HCT116 (cell line): ENCODE results near the gene KYNU. TPM values are rescaled to one million over a fixed set of nuclear protein-coding genes. Genes with fewer than 3 reads are reported as not detected.

Source experiments
- ATAC-seq: fragments of 200-7000 bp; cut with Tn5 transposase; 2 replicates; pipeline ENCODE4 v1.9.1; 2020; ENCODE audit warnings: mild to moderate bottlenecking, moderate library complexity
- BruUV-seq: library from RNA; stranded (reverse); fragments of 400-500 nt; replicated peaks from 2 replicates; lab custom pipeline; 2021; lab: Mats Ljungman, UMichigan
- CTCF ChIA-PET: fragments of 300-600 bp; sonication (Branson Sonifier 250); formaldehyde crosslinking; loops from one replicate; lab custom pipeline; 2021; ENCODE audit warnings: antibody characterized with exemption; lab: Charles Lee
- POLR2A ChIA-PET: fragments of 300-600, 350-600 bp; sonication (Branson Sonifier 250); formaldehyde crosslinking; loops from one replicate; lab custom pipeline; 2021; ENCODE audit warnings: antibody characterized with exemption; lab: Charles Lee
- RAD21 ChIA-PET, 2 experiments: fragments of 300-600 bp; sonication (Branson Sonifier 250); formaldehyde crosslinking; loops; one replicate each; lab custom pipeline; 2023; ENCODE audit warnings: low total read pairs in 2 of 2; ENCODE audit not compliant: uncharacterized antibody in 2 of 2, unreplicated experiment in 2 of 2, low non-redundant PET in 1 of 2; lab: Charles Lee
- DNase-seq: peaks from one replicate; pipeline ENCODE4 v3.0.0-alpha.2; 2010; ENCODE audit warnings: low read depth, low spot score
- H2AFZ ChIP-seq: fragments of 200-600 bp; shearing (Covaris generic), sonication (generic); 2 replicates; pipeline ENCODE4 v1.6.1; 2017; ENCODE audit warnings: low read depth, mixed run types, mixed read lengths, antibody characterized with exemption, low read length; ENCODE audit not compliant: poor library complexity, severe bottlenecking
- H3K27ac ChIP-seq: 2 replicates; pipeline ENCODE4 v1.5.1; 2012; ENCODE audit warnings: low read depth, low read length
- H3K27me3 ChIP-seq: fragments of 200-600 bp; sonication (generic); 2 replicates; pipeline ENCODE4 v1.6.1; 2016; ENCODE audit warnings: mixed run types, low read length, mixed read lengths; ENCODE audit not compliant: insufficient read depth
- H3K36me3 ChIP-seq, 2 experiments: fragments of 200-500 bp in 1 of 2; fragments of 200-600 bp in 1 of 2; sonication (Bioruptor generic) in 1 of 2; sonication (generic) in 1 of 2; 2 replicates each; pipeline versions ENCODE4 v1.5.1 to v1.6.1; 2014 to 2016; ENCODE audit warnings: low read length in 2 of 2, inconsistent platforms in 1 of 2, mixed read lengths in 1 of 2, mixed run types in 1 of 2; ENCODE audit not compliant: insufficient read depth in 2 of 2, control insufficient read depth in 1 of 2
- H3K4me1 ChIP-seq, 2 experiments: fragments of 200-600 bp in 1 of 2; sonication (generic) in 1 of 2; 2 replicates each; pipeline versions ENCODE4 v1.5.1 to v1.6.1; 2012 to 2017; ENCODE audit warnings: low read length in 2 of 2, inconsistent platforms in 1 of 2, mild to moderate bottlenecking in 1 of 2, mixed read lengths in 1 of 2, mixed run types in 1 of 2, moderate library complexity in 1 of 2; ENCODE audit not compliant: insufficient read depth in 2 of 2, control insufficient read depth in 1 of 2
- H3K4me2 ChIP-seq: fragments of 200-600 bp; sonication (generic); 2 replicates; pipeline ENCODE4 v1.6.1; 2017; ENCODE audit warnings: mixed run types, low read length, mixed read lengths
- H3K4me3 ChIP-seq, 2 experiments: fragments of 200-600 bp in 1 of 2; sonication (generic) in 1 of 2; replicated peaks in 1 of 2; 2 replicates each; pipeline ENCODE4 v1.5.1; 2011 to 2016; ENCODE audit warnings: low read length in 2 of 2, control low read depth in 1 of 2, low read depth in 1 of 2, mild to moderate bottlenecking in 1 of 2, mixed read lengths in 1 of 2, mixed run types in 1 of 2
- H3K79me2 ChIP-seq: fragments of 200-600 bp; sonication (generic); 2 replicates; pipeline ENCODE4 v1.6.1; 2017; ENCODE audit warnings: mild to moderate bottlenecking, mixed run types, low read length, moderate library complexity, mixed read lengths; ENCODE audit not compliant: insufficient read depth
- H3K9ac ChIP-seq: fragments of 200-600 bp; sonication (generic); 2 replicates; pipeline ENCODE4 v1.6.1; 2016; ENCODE audit warnings: low read length, mixed read lengths
- H3K9me2 ChIP-seq: fragments of 200-600 bp; sonication (generic), shearing (Covaris generic); 2 replicates; pipeline ENCODE4 v1.6.1; 2017; ENCODE audit warnings: mixed run types, mild to moderate bottlenecking, moderate library complexity; ENCODE audit not compliant: insufficient read depth
- H3K9me3 ChIP-seq, 2 experiments: fragments of 200-500 bp in 1 of 2; fragments of 200-600 bp in 1 of 2; sonication (Bioruptor generic) in 1 of 2; sonication (generic) in 1 of 2; 2 replicates each; pipeline ENCODE4 v1.6.1; 2014 to 2017; ENCODE audit warnings: low read length in 2 of 2, mixed read lengths in 2 of 2, inconsistent platforms in 1 of 2, low read depth in 1 of 2, mild to moderate bottlenecking in 1 of 2, mixed run types in 1 of 2, moderate library complexity in 1 of 2; ENCODE audit not compliant: control insufficient read depth in 1 of 2, insufficient read depth in 1 of 2
- H4K20me1 ChIP-seq: fragments of 200-600 bp; sonication (generic), shearing (Covaris generic); 2 replicates; pipeline ENCODE4 v1.6.1; 2017; ENCODE audit warnings: mixed run types, mild to moderate bottlenecking, moderate library complexity; ENCODE audit not compliant: insufficient read depth
- CBX3 ChIP-seq: IDR thresholded peaks from 2 replicates; pipeline ENCODE4 v1.6.1; 2012; ENCODE audit warnings: low read depth
- ELF1 ChIP-seq: IDR thresholded peaks from 2 replicates; pipeline ENCODE4 v1.6.1; 2012; ENCODE audit warnings: low read depth, borderline replicate concordance
- JUND ChIP-seq: IDR thresholded peaks from 2 replicates; pipeline ENCODE4 v1.6.1; 2012
- POLR2A ChIP-seq: IDR thresholded peaks from 2 replicates; pipeline ENCODE4 v1.7.0; 2011; ENCODE audit warnings: borderline replicate concordance; ENCODE audit not compliant: insufficient read depth, insufficient read length; ENCODE audit errors: extremely low read depth
- POLR2AphosphoS5 ChIP-seq: IDR thresholded peaks from 2 replicates; pipeline ENCODE4 v1.6.1; 2011; ENCODE audit warnings: mild to moderate bottlenecking, low read depth, low read length, moderate library complexity
- SIN3A ChIP-seq: IDR thresholded peaks from 2 replicates; pipeline ENCODE4 v1.6.1; 2012; ENCODE audit warnings: low read depth
- SP1 ChIP-seq: IDR thresholded peaks from 2 replicates; pipeline ENCODE4 v1.6.1; 2012; ENCODE audit warnings: low read depth
- SRF ChIP-seq: IDR thresholded peaks from 2 replicates; pipeline ENCODE4 v1.6.1; 2012; ENCODE audit warnings: low read depth
- ZFX ChIP-seq: fragments of 450-650 bp; IDR thresholded peaks from 2 replicates; pipeline ENCODE4 v1.6.1; 2017
- ZNF274 ChIP-seq: fragments of 200-500 bp; sonication (Bioruptor generic); IDR thresholded peaks from 2 replicates; pipeline ENCODE4 v1.6.1; 2014; ENCODE audit warnings: mild to moderate bottlenecking, low read depth, low read length, inconsistent platforms
- intact Hi-C: fragments of 100-400 bp; cut with micrococcal nuclease; formaldehyde crosslinking; loops from 2 replicates; pipeline ENCODE4 v1.10.0; 2022
- total RNA-seq: library from RNA; stranded (reverse); gene quantifications from one replicate; pipeline ENCODE4 v1.2.1, GENCODE V29; 2021; ENCODE audit not compliant: unreplicated experiment
- TF ChIP-seq, protein P1 (sequence below): IDR thresholded peaks from 2 replicates; pipeline ENCODE4 v1.6.1; 2011; ENCODE audit warnings: mild to moderate bottlenecking, low read length, moderate library complexity; ENCODE audit not compliant: insufficient replicate concordance; ENCODE audit errors: extremely low read depth
- TF ChIP-seq, protein P2 (sequence below): IDR thresholded peaks from 2 replicates; pipeline ENCODE4 v1.6.1; 2012
- TF ChIP-seq, protein P3 (sequence below): IDR thresholded peaks from 2 replicates; pipeline ENCODE4 v1.6.1; 2012

The KYNU gene
- total RNA-seq, 1 experiment from 2014 or later = 0.22 TPM

DNA sequence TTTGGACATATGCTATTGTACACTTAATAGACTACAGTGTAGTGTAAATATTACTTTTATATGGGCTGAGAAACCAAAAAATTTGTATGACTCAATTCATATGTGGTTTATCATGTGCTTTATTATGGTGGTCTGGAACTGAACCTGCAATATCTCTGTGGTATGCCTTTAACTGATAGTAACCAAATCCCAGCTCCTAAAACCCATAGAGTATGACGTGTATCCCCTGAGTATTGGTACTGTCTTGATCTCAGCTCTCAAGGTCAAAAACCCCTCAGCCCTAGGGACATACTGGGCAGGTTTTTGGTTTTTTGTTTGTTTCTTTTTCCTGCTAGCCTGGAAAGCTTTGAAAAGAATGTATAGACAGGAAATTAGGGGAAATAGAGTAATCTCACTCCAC lies 209.6 kb downstream of the KYNU start:
- POLR2A ChIA-PET = no interaction called here
- CTCF ChIA-PET = no interaction called here
- no peak overlapping the region for H3K9ac ChIP-seq
- no peaks in the 10 kb centered on the region for H4K20me1 ChIP-seq
- TF ChIP-seq, protein P1, sequence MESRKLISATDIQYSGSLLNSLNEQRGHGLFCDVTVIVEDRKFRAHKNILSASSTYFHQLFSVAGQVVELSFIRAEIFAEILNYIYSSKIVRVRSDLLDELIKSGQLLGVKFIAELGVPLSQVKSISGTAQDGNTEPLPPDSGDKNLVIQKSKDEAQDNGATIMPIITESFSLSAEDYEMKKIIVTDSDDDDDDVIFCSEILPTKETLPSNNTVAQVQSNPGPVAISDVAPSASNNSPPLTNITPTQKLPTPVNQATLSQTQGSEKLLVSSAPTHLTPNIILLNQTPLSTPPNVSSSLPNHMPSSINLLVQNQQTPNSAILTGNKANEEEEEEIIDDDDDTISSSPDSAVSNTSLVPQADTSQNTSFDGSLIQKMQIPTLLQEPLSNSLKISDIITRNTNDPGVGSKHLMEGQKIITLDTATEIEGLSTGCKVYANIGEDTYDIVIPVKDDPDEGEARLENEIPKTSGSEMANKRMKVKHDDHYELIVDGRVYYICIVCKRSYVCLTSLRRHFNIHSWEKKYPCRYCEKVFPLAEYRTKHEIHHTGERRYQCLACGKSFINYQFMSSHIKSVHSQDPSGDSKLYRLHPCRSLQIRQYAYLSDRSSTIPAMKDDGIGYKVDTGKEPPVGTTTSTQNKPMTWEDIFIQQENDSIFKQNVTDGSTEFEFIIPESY = no peak
- no peak for TF ChIP-seq CBX3
- TF ChIP-seq JUND = no peak
- TF ChIP-seq, protein P2, sequence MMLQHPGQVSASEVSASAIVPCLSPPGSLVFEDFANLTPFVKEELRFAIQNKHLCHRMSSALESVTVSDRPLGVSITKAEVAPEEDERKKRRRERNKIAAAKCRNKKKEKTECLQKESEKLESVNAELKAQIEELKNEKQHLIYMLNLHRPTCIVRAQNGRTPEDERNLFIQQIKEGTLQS = no peak
- TF ChIP-seq, protein P3, sequence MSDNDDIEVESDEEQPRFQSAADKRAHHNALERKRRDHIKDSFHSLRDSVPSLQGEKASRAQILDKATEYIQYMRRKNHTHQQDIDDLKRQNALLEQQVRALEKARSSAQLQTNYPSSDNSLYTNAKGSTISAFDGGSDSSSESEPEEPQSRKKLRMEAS = no peak
- TF ChIP-seq POLR2A = no peak
- TF ChIP-seq SP1 = no peak
- no peak for TF ChIP-seq ZNF274
- no peak for TF ChIP-seq SRF
- no peak for TF ChIP-seq SIN3A
- TF ChIP-seq ELF1 = no peak
- TF ChIP-seq POLR2AphosphoS5 = no peak
- TF ChIP-seq ZFX = no peak
- H3K4me3 ChIP-seq = no peak overlapping the region
- RAD21 ChIA-PET = no interaction called here
- intact Hi-C loops = no loop called here
- H2AFZ ChIP-seq = no peak overlapping the region
- no peaks in the 10 kb centered on the region for H3K27me3 ChIP-seq
- ATAC-seq = no peak
- DNase-seq = no peak
- no peaks in the 10 kb centered on the region for H3K36me3 ChIP-seq
- no peaks in the 10 kb centered on the region for H3K9me3 ChIP-seq
- BruUV-seq = no TSS peak
- H3K4me2 ChIP-seq = no peak overlapping the region
- H3K27ac ChIP-seq = no peak overlapping the region
- no peaks in the 10 kb centered on the region for H3K9me2 ChIP-seq
- H3K79me2 ChIP-seq = no peaks in the 10 kb centered on the region
- no peaks in the 10 kb centered on the region for H3K4me1 ChIP-seq
